Pancreas (tissue), 10 donors: Measurements from ENCODE around the gene SORCS2. TPM values are rescaled to one million over a fixed set of nuclear protein-coding genes. Genes with fewer than 3 reads are reported as not detected.

ENCODE experiments used
- ATAC-seq, 4 donors: fragments of 200-7000 bp; cut with Tn5 transposase; one replicate each; pipeline versions ENCODE4 v1.8.0 to v1.9.1; 2020; ENCODE audit warnings: mild to moderate bottlenecking in 4 of 4, moderate library complexity in 4 of 4
- DNase-seq, 6 donors: peaks; one replicate each; pipeline ENCODE4 v3.0.0-alpha.2; 2020
- FAIRE-seq: peaks from 2 replicates; lab custom pipeline; 2012; peaks lifted over from hg19 to GRCh38; lab: Jason Lieb, UNC
- H3K27ac ChIP-seq, 4 donors: fragments of 200-600 bp; sonication (generic); 1 replicate in 3 of 4; 2 replicates in 1 of 4; pipeline versions ENCODE4 v1.5.0 to v1.8.0; 2020
- H3K27me3 ChIP-seq, 4 donors: fragments of 200-600 bp; one replicate each; pipeline ENCODE4 v1.8.0; 2021
- H3K36me3 ChIP-seq, 3 donors: fragments of 200-600 bp; sonication (generic) in 1 of 3; one replicate each; pipeline versions ENCODE4 v1.5.0 to v1.8.0; 2020 to 2021
- H3K4me1 ChIP-seq, 3 donors: fragments of 200-600 bp; one replicate each; pipeline ENCODE4 v1.8.0; 2021
- H3K4me3 ChIP-seq, 4 donors: fragments of 200-600 bp; sonication (generic) in 2 of 4; one replicate each; pipeline versions ENCODE4 v1.5.0 to v1.8.0; 2020 to 2021
- H3K9me3 ChIP-seq, 4 donors: fragments of 200-600 bp; one replicate each; pipeline ENCODE4 v1.8.0; 2021
- WGBS, 2 donors: extraction: QIAGEN DNeasy Blood & Tissue Kit; methylation state at CpG; one replicate each; pipeline ENCODE4 v1.1.7; 2013; 5-methylcytosine and 5-hydroxymethylcytosine counted together
- intact Hi-C, 3 donors: fragments of 100-400 bp; cut with DNase I; formaldehyde crosslinking; loops; one replicate each; pipeline versions ENCODE4 v1.11.1 to v1.14.2; 2022
- polyA plus RNA-seq, 2 donors: library from polyadenylated mRNA; stranded (reverse); fragments of 200-250 nt; gene quantifications; one replicate each; pipeline ENCODE4 v1.2.3, GENCODE V29; 2013
- total RNA-seq, 6 donors: library from RNA; stranded (reverse); fragmentation: NEBNext Ultra II Directional in 4 of 6; extraction: Animal tissue kit (Norgen Biotek cat#: 25700) in 4 of 6; gene quantifications; one replicate each; pipeline versions ENCODE4 v1.2.1 to v1.2.4, GENCODE V29; 2021 to 2023
- TF ChIP-seq, protein P1 (sequence below), 4 donors: fragments of 200-600 bp; sonication (generic) in 3 of 4; IDR thresholded peaks; one replicate each; pipeline versions ENCODE4 v1.5.0 to v1.8.0; 2021; ENCODE audit warnings: antibody characterized with exemption in 4 of 4
- donor health status: healthy with polysubstance abuse.
- donor health status: DM: no; HTN: no; CAD: no; lungs with moderate emphysema.
- donor health status: DM: no; HTN: no; CAD: no.
- donor health status: control.
- donor health status: control.
- donor health status: Bipolar disorder and iron deficiency.
- donor health status: DM: yes; HTN: yes; CAD: no.
- donor health status: DM: no; HTN: no; CAD: no.
- donor health status: DM: no; HTN: no; CAD: no.
- donor health status: DM: yes; HTN: yes; CAD: no.

SORCS2 gene
- total and polyA plus RNA-seq, 8 donors = 0.14 to 1.7 (median 0.42) TPM

DNA sequence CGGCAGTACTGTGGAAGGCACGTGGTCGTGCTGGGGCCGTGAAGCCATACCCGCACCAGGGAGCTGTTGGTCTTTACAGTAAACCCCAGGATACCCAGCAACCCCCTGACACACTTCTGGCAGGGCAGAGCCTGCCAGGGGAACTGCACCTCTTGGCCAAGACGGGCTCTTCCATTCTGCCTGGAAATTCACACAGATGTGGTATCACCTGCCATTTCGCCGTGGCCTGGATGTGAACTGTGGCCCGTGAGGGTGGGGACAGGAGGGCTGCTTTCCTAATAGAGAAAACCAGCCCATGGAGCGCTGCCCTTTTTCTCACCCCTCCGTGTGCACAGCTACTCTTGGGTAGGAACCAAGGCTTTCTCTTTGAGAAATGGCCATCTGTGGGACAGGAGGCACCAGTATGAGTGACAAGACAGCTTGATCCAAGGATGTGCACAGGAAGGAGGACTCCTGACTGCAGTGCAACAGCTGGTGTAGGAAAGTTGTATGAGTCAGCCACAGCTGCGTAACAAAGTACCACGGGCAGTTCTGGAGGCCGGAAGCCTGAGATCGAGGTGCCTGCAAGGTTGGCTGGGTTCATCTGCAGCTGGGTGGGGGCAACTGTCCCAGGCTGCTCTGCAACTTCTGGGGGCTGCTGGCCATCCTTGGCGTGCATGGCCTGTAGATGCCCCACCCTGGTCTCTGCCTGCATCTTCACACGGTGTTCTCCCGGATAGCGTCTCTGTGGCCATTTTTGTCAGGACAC, 146.7 kb downstream of the SORCS2 start:
- intact Hi-C loops = no loop called here
- no peak for FAIRE-seq
- Histone ChIP-seq H3K9me3 (no peaks in the 10 kb centered on the region), H3K27ac (no peak overlapping the region), H3K27me3 (no peaks in the 10 kb centered on the region), H3K36me3 (no peaks in the 10 kb centered on the region), H3K4me1 (no peaks in the 10 kb centered on the region), H3K4me3 (no peak overlapping the region)
- peak in 1 of 6 donors; percentile 30 for DNase-seq
- 87 to 93% methylated on average over 19 of the region's 19 CpGs for WGBS, 2 donors
- TF ChIP-seq, protein P1, sequence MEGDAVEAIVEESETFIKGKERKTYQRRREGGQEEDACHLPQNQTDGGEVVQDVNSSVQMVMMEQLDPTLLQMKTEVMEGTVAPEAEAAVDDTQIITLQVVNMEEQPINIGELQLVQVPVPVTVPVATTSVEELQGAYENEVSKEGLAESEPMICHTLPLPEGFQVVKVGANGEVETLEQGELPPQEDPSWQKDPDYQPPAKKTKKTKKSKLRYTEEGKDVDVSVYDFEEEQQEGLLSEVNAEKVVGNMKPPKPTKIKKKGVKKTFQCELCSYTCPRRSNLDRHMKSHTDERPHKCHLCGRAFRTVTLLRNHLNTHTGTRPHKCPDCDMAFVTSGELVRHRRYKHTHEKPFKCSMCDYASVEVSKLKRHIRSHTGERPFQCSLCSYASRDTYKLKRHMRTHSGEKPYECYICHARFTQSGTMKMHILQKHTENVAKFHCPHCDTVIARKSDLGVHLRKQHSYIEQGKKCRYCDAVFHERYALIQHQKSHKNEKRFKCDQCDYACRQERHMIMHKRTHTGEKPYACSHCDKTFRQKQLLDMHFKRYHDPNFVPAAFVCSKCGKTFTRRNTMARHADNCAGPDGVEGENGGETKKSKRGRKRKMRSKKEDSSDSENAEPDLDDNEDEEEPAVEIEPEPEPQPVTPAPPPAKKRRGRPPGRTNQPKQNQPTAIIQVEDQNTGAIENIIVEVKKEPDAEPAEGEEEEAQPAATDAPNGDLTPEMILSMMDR (IDR thresholded peaks at IDR 0.05) = no peak
- no peak for ATAC-seq

DNA sequence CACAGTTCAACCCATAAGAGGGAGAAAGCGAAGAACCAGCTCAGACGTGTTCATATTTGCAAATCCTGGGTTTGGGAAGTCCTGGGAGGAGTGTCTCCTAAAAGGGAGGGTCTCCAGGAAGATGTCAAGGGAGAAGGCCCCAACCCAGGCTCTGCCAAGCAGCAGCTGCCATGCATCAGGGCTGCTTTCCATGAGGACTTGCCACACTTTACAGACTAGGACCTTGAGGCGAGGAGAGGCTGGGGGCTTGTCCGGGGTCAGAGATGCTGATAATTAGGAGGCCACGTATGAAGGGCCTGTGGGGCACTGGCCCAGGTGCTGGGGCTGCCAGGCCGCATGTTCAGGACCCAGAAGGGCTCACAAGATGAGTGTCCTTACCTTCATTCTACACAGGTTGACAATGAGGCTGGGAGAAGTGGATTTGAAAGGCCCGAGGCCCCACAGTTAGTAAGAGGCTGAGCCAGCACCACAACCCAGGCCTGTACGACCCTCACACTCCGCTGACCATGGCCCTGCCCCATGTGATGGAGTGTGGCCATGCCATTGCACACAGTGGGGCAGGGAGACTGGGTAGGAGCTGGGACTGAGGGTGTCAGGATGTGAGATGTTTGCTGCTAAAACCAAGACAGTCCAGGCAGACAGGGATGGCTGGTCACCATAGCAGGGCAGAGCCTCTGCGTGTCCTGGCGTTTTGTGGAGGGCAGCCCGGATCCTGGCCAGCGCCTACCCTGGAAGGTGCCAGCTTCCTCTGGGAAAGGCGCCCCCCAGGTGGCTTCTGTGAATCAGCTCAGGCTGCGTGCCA, 147.6 kb downstream of the SORCS2 start:
- ATAC-seq = no peak
- no peaks in the 10 kb centered on the region for H3K9me3 ChIP-seq
- no peaks in the 10 kb centered on the region for H3K4me1 ChIP-seq
- H3K4me3 ChIP-seq = no peak overlapping the region
- H3K27me3 ChIP-seq = no peaks in the 10 kb centered on the region
- FAIRE-seq = no peak
- TF ChIP-seq, protein P1 (IDR thresholded peaks at IDR 0.05) = no peak
- 88 to 89% methylated on average over 15 of the region's 15 CpGs for WGBS, 2 donors
- peak in 1 of 6 donors; percentile 43 for DNase-seq
- no peak overlapping the region for H3K27ac ChIP-seq
- intact Hi-C loops = no loop called here
- H3K36me3 ChIP-seq = no peaks in the 10 kb centered on the region

DNA sequence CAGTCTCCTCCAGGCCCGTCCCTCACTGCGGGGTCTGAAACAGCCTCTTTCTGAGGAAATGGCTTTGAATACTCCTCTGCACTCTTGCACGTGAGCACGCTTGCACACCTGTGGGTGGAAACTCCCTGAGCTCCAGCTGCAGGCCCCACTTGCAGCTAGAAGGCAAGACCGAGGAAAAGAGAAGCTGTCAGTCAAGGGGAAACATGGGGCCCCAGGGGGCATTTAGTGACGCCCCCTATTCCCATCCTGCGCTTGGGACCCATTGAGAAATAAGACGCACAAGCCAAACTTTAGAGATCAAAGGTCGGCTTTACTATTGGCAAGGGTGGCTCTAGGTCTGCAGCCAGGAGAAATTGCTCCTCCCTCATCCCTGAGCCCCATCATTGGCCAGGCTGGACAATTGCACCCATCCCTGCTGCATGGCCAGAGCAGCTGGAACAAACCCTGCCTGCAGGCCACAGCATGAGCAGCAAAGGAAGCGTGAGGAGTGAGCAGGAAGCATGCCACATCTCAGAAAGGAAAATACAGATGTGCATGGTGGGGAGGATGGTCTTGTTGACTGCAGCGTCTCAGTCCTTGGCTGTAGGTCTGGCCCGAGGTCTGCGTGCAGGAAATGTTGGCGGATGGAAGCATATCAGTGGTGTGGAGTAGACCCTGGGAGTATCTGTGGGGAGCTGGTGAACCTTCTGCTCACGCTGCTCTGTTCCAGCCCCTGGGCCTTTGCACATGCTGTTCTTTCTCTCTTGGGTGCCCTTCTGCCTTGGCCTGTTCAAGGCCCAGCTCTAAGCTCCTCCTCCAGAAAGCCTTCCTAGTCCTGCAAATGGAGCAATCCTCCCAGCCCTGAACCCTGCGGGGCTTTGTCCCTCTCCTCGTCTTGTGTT, 148.5 kb downstream of the SORCS2 start:
- Histone ChIP-seq H3K4me3 (no peak overlapping the region), H3K9me3 (no peaks in the 10 kb centered on the region), H3K27ac (no peak overlapping the region), H3K36me3 (no peaks in the 10 kb centered on the region), H3K27me3 (no peaks in the 10 kb centered on the region), H3K4me1 (no peaks in the 10 kb centered on the region)
- peak in 1 of 6 donors; percentile 36 for DNase-seq
- TF ChIP-seq, protein P1 (IDR thresholded peaks at IDR 0.05) = no peak
- intact Hi-C loops = no loop called here
- no peak for FAIRE-seq
- 87 to 91% methylated on average over 17 of the region's 17 CpGs for WGBS, 2 donors
- no peak for ATAC-seq

DNA sequence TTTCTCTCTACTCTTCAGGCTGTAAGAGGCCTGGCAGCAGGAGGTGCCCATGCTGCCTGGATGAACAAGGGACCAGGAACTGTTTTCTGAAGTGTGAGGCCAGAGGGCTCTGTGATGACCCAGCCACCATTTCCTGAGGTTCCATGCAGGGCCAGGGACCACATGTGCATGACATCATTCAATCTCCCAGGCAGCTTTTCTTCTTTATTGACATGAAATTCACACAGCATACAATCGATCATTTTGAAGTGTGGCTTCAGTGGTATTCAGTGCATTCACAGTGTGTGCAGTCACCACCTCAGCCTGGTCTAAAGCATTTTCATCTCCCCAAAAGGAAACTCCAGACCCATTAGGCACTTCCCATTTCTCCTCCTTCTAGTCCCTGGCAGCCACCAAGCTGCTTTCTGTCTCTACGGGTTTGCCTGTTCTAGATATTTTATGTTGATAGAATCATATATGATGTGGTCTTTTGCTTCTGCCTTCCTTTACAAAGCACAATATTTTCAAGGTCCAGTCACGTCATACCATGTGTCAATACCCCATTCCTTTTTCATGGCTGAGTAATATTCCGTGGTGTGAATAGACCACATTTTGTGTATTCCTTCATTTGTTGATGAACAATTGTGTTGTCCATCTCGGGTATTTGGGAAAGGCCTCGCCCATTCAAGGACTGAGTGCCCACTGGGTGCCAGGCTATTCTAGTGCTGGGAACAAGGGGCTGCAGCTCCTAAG, 149.3 kb downstream of the SORCS2 start:
- H3K27me3 ChIP-seq = no peaks in the 10 kb centered on the region
- H3K27ac ChIP-seq = no peak overlapping the region
- intact Hi-C loops = no loop called here
- no peaks in the 10 kb centered on the region for H3K4me1 ChIP-seq
- ATAC-seq = no peak
- H3K4me3 ChIP-seq = no peak overlapping the region
- H3K9me3 ChIP-seq = no peaks in the 10 kb centered on the region
- H3K36me3 ChIP-seq = no peaks in the 10 kb centered on the region
- TF ChIP-seq, protein P1 (IDR thresholded peaks at IDR 0.05) = no peak
- WGBS, 2 donors = 83 to 84% methylated on average over 6 of the region's 6 CpGs
- FAIRE-seq = no peak
- DNase-seq = no peak
